ENCODE data around the gene PRCC.

Gene PRCC

DNA sequence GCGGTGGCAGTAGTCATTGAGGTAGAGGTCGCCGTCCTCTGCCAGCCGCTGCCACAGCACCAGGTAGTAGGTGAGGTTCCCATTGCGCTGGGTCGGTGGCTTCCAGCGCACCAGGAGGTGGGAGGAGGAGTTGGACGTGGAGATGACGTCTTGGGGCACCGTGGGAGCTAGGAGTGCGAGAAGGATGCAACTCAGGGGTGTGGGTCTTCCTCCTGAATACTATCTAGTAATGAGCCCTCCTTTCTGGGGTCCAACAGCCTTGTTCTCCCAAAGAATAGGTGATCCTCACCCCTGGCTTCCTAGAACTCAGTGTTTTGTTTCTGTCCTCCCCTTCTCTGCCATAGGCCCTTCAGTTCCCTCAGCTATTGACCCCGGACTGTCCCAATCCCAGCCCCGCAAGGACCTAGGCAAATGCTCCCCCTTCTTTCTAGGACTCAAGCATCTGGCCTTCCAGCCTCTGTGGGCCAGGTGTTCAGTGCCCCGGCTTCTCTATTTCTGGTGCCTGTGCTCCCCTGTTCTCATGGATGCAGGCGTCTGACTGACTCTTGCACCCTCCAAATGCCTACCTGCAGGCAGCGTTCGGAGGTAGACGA, 78.7 kb downstream of the PRCC start:
- DNase-seq = no peak

GRCh38 chr1:156846643-156847042, 79.3 kb downstream of the PRCC start:
- no peak for DNase-seq

DNA sequence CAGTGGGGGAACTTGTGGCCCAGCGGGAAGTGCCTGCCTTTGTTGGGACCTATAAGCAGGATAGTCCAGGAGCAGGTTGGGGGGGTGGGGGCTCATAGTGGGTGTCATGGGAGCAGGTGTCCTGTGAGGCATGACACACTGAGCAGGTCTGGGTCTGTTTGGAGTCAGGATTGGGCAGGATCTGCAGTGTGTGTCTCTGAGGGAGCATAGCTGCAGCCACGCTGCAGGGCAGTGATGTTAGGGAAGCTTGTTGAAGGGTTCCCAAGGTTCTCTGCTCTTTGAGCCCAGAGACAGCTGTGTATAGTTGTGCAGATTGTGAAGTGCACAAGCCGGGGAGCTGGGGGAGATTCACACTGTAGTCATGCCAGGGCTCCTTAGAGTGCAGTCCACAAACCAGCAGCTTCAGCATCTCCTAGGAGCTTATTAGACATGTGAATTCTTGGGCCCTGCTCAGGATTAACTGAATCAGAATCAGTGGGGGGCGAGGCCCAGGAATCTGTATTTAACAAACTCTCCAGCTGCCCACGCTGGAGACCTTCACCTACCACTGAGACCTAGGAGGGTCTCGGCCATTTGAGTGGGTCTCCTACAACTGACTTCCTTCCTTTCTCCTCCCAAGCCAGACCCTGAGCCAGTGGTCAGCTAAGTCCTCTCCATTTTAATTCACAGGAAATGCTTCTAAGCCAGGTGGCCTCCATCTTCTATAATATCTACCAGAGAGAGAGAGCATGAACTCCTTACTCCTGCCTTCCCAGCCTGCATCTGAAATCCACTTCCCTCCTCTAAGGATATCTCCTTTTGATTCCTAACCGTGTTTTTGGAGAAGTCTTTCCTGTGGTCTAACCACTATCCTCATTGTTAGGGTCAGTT, 80.5 kb downstream of the PRCC start:
- no peak for DNase-seq

- no peak for DNase-seq
Measured at GRCh38 chr1:156848461-156849150, 81.3 kb downstream of the PRCC start.

GRCh38 chr1:156849151-156849496, 81.8 kb downstream of the PRCC start:
- DNase-seq = no peak
